AG20443 (cell line): ENCODE data around the gene CIAO3.
"Not testable (repeated sequence)": the region's sequence is repeated elsewhere in the genome, so short reads cannot be mapped to it uniquely, and the experiment has no call there.

Source experiments
- DNase-seq: peaks from one replicate; pipeline ENCODE4 v3.0.0; 2012; ENCODE audit warnings: low spot score, mixed read lengths

Gene CIAO3

DNA sequence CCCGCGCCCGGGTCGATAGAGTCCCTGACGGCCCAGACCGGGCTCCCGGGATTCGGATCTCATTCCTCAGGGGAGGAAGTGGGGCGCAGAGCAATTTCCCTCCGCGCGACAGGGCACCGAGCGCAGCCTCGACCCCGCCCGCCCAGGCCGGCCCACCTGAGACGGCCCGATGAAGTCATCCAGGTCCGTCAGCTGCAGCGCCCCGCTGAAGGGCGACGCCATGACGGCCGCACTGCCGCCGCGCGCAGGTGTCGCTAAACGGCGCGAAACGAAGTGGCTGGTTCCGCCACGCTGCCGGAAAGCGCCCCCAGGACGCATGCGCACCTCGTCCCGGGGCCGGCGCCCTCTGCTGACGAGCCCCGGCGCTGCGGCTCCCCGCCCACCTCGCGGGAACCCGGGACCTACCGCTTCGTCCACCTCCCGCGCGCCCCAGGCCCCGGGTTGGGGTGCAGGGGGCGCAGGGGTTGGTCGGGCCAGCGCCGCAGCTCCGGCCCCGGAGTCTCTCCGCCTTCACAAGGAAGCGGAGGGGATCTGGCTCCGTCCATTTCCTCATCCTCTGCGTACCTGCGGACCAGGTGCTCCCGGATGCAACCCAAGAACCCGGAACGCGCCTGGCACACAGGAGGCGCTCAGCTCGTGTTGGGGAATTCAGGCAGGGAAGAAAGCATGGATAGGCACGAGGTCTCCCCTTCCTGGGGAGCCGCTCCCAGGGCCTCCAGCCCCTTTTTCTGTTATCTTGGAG, at the start of gene CIAO3:
CIAO3 (minus strand) TSS at position 234 of the 742 bp plus-strand sequence; CDS start at position 222, 12 bp downstream.
- DNase-seq, result peak; percentile 99

DNA sequence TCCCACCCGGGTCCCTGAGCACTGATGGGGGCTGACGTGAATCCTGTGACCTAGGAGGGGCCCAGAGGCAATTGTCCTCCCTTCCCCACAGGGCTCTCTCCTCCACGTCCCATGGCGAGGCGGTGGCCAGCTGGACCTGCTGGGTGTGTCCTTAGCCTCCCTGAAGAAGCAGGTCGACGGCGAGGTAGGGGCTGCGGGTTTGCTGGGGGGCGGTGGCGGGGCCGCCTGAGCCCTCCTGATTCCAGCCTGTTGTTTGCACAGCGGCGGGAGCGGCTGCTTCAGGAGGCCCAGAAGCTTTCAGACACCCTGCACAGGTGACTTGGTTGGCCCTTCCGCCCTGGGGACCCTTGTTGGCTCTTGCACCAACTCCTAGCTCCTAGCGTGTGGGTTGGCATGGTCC, 49.3 kb upstream of the CIAO3 start:
- no peak for DNase-seq

DNA sequence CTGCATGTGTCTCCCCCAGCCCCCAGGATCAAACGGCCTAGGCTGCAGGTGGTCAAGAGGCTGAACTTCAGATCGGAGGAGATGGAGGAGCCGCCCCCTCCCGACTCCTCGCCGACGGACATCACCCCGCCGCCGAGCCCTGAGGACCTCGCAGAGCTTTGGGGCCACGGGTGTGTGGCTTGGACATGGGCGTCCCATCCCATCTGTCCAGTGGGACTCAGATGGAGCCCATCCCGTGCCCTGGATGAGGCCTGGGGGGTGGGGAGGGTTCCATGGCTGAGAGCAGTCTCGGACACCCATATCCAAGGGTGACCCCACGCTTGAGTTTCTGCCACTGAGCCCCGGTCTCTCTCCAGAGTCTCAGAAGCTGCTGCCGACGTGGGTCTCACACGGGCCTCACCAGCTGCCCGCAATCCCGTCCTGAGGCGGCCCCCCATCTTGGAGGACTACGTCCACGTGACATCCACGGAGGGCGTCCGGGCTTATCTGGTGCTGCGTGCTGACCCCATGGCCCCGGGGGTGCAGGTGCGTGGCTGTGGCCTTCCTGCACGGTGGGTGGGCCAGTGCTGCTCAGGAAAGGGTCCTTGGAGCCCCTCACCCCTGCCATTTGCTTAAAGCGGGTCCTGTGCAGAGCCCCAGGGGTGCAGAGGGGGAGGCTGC, 48.5 kb upstream of the CIAO3 start:
- no peak for DNase-seq

DNA sequence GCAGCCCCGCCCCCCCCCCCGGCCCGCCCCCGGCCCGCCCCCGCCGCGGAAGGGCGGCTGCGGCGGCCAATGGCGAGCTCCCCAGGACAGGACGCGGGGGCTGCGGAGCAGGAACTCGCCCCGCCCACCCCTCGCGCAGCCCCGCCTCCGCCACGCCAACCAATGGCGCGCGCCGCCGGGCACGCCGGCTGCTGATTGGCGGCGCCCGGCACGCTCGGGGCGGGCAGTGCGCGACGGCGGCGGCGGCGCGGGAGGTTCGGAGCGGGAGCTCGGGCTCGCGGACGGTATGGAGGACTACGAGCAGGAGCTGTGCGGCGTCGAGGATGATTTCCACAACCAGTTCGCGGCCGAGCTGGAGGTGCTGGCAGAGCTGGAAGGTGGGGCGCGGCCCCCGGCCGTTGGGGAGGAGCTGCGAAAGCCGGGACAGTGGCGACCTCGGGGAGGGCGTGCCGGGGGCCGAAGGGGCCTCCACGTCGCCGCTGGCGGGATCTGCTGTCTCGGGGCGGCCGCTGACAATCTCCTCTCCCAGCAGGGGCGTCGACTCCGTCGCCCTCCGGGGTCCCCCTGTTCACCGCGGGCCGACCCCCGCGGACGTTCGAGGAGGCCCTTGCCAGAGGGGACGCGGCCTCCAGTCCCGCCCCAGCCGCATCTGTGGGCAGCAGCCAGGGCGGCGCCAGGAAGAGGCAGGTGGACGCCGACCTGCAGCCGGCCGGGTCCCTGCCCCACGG, 47.8 kb upstream of the CIAO3 start, which contains the start of gene CHTF18:
CHTF18 (plus strand) TSS at position 222 of the 728 bp plus-strand sequence; CDS start at position 287, 65 bp downstream.
- peak; percentile 100 for DNase-seq

DNA sequence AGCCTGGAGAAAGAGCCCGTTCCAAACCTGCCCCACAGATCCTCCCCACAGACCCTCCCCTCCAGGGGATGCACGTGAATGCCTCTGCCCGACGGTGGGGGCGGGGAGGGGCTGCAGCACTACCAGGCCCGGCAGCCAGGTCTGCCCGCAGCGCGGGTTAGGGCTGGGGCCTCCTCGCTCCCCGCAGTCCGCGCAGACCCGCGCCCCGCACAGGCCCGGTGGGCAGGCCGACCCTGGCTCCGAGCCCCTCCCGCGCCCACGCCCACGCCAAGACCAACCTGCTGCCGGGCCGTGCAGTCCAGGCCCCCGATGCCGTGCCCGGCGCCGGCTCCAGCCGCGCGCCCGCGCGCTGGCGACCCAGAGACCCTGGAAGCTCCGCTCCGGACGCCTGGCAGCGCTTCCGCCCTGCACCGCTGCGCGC, 47.2 kb upstream of the CIAO3 start, which contains the start of gene RPUSD1:
RPUSD1 (minus strand) TSS at position 404 of the 421 bp plus-strand sequence. CDS start 644 bp downstream, outside the sequence.
- no peak for DNase-seq

DNA sequence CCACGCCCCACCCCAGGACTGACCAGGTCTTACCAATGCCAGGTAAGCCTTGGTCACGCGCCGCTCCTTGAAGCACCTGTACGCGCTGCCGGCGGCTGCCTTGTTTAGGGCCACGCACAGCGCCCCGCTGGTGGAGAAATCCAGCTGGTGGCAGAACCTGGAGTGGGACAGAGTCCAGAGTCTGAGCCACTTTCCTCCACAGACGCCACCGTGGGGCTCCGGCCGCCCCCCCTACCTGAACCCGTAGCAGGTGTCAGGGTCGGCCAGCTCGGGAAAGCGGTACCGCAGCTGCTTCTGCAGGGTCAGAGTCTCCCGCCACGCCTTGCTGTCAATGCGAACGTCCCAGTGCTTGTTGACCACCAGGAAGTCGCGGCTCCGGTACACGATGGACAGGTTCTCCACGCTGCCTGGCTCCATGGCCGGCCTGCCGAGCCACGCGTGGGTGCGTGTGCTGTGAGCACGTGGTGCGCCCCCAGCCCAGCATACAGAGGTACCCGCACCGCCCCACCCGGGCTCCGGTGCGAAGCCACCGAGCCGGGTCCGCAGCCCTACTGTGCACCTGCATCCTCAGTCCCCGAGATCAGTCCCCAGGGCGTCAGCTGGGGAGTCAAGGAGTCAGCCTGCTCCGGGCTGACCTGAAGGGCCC, 46.6 kb upstream of the CIAO3 start:
- no peak for DNase-seq

DNA sequence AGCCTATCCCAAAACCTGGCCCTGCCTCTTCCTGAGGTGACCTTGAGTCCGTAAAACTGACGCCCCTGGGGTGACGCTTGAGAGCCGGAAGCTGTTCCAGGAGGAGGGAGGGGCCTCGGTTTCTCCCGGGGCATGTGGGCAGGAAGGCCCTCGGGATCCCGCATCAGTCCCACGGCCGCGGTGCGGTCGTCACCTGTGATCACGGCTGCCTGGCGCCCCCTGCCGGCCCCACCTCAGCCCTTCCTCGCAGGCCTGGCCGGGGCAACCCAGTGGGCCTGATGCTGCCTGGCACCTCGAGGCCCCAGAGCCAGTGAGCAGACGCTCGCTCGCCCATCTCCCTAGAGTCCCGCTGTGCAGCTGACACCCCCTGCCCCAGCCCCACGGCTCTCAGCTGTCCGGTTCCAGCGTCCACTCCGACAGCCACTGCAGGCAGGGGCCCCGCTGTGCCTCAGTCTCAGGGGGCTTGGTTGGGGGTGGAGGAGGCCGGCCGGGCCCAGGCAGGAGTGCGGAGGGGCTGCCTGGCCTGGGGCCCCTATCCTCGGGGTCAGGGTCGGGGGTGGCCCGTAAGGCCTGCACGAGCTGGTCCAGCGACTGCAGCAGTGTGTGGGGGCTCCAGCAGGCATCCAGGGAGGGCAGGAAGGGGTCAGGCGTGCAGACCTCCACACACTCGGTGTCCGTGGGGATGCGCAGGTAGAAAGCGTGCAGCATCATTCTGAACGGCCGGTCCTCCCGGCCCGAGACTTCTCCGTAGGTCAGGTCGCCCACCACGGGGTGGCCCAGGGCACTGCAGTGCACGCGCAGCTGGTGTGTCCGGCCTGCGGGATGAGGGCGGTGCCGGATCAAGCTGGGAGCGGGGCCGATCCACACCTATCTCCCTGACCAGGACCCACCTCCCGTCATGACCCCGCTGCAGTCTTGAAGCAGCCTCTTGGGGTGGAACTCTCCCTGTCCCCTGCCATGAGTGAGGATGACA, 45.1 kb upstream of the CIAO3 start:
- DNase-seq, result peak; percentile 79

DNA sequence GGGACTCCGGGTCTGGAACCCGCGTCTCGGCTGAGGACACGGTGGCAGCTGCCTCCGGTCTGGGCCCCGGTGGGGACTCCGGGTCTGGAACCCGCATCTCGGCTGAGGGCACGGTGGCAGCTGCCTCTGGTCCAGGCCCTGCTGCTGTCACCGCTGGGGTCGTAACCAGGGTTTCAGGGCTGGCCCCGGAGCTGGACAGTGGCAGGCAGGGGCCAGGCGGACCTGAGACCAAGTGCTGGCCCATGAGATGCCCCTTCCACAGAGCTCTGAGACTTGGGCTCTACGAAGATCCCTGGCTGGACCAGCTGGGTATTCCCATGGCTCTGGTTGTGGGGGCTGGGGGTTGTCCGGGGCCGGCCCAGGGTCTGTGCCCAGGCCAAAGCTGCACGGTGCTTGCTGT, 43.6 kb upstream of the CIAO3 start:
- DNase-seq, result no peak

DNA sequence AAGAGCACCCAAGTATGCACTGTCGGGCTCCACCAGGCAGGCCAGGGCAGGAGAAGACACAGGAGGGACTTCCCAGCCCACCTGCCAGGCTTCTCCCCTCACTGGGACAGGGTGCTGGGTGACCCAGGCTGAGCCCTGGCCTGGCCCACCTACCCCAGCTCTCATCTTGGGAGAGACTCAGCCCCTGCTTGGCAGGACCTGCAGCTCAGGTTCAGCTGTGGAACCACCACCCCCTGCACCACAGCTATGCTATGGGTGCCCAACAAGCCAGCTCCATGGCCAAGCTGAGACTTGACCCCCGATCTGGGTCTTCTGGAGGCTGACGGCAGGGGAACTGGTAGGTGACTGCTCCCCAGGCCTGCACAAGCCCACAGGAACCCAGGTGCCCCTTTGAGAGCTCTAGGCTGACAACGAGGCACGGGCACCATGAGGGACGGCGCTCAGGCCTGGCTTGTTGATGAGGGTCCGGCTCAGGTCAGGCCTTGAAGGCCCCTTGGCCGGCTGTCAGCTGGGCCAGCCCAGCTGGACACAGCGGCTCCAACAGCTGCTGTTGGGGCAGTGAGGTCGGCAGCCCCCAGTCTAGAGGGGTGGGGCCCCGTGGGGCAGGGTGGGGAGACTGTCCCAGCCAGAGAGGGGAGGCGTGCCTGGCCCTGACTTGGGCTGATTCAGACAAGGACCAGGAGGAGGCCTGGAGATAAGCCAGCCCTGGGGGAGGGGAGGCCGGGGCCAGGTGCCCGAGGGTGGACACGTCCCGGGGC, 42.8 kb upstream of the CIAO3 start:
- DNase-seq, result peak; percentile 31

DNA sequence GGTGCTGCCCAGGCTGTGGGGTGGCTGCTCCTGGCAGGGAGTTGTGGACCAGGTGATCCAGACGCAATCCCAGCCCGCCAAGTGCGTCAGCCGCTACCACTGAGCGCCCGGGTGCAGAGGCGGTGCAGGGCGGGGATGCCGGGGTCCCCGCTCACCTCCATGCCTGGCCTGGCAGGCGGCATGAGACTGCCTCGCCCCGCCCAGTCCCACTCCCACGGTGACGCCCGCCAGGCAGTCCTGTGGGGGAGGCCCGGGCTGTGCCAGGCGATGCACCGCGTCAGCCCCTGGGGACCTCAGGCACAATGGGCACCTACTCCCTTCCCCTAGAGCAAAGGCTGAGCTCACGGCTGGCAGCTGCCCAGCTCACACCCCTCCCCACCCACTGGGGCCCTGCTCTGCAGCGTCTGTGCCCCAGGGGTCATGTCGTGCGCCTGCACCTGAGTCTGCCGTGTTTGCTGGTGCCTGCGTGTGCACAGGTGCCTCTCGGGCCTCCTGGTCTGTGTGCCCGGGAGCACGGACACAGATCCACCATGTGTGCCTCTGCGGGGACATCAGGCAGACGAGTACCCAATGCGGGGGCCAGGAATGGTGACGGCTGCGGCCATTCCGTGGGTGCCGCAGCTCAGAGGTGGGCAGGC, 42.1 kb upstream of the CIAO3 start:
- DNase-seq, result no peak

DNA sequence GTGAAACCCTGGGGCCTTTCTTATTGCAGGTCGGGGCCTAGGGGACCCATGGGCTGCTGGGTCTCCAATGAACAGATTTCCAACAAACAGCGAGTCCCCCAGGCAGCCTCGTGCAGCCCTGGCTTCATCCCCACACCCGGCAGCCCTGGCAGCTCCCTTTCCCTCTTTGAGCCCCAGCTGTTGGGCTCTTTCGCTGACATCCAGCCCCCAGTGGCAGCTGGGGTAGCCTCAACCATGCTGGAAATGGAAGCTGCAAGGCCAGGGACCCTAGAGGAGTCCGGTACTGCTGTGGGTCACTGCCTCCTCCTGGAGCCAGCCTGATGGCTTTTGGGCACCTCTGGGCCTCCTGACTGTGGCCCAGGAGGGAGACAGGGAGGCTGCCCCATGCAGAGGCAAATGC, 41.5 kb upstream of the CIAO3 start:
- no peak for DNase-seq

DNA sequence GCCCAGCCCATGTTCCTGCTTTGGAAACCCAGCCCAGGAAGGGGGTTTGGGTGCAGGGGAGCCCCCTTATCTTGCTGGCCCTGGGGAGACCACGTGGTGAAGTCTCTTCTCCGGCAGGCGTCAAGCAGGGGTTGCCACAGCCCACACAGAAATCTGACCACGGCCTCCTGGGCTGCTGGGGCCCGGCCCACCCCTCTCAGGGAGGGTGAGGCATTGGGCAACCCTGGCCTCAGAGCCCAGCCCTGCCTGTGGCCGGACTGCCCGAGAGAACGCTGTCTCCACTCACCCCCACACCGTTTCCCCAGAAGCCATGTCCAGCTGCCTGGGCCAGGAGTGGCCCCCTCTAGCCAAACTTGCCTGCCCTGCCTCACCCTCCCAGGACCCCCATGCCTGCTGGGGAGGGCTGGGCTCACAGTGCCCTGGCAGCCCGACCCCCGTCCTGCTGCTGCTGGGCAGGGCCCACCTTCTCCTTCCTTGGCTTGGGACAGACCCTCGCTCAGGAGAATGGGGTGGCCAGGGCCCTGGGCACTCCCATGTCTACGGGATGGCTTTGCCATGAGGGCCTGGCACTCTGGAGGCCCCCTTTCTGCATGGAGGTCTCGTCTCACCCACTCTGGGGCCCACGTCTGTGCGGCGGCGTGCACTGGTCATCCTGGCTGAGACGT, 40.7 kb upstream of the CIAO3 start:
- DNase-seq, result no peak

DNA sequence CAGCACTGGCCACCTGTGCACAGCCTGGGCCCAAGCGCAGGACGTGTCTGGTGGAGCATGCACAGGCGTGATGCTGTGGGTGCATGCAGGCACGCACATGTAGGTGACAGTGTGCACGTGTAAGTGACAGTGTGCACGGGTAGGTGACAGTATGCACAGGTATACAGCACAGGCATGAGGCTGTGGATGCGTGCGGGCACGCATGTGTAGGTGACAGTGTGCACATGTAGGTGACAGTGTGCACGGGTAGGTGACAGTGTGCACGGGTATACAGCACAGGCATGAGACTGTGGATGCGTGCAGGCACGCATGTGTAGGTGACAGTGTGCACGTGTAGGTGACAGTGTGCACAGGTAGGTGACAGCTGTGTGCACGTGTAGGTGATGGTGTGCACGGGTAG, 39.5 kb upstream of the CIAO3 start:
- no peak for DNase-seq

DNA sequence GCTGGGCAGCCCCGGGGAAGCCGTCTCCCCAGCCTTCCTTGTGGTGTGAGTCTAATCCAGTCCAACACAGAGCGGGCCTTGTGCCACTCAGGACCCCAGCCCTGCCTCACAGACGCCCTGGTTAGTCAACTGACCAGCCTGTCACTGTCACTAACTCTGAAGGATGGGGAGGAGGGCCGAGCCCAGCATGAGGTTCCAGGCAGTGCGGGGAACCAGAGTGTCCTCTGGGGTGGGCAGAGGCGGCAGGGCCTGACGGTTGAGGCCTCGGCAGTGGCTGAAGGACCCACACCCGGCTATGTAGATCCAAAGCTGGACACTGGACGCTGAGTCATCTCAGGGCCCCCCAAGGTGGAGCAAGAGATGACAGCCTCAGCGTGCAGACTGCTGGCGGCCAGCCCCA, 38.8 kb upstream of the CIAO3 start:
- DNase-seq, result no peak

DNA sequence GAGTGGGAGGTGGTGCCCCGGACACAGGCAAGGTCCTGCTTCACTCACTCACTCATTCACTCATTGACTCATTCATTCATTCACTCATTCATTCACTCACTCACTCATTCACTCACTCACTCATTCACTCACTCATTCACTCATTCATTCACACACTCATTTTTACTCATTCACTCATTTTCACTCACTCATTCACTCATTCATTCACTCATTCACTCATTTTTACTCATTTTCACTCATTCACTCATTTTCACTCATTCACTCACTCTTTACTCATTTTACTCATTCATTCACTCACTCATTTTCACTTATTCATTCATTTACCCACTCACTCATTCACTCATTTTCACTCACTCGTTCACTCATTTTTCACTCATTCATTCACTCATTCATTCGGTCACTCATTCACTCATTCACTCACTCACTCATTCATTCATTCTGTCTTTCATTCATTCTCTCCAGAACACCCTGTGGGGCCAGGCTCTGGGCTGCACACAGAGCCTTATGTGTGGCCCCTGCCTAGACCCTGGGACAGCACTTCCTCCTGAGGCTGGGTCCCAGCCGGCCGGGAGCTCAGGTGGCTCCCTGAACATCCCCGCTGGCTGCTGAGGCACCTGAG, 38.2 kb upstream of the CIAO3 start:
- DNase-seq, result no peak

DNA sequence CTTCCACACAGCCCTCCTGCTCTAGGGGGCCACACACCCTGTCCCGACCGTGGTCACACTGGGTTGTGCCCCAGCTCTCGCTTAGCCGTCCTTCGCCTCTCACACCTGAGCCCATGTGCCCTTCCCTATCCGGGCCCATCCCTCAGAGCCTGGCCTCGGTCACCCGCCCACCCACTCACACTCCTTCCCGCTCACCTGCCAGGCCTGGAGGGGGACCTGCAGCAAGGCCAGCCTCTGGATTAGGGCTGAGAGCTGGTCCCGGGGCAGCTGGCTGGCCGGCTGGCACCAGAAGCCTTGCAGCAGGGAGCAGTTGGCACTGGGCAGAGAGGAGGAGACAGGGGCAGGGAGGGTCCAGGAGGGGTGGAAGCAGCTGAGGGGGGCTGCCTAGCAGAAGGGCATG, 37.6 kb upstream of the CIAO3 start:
- DNase-seq, result no peak

DNA sequence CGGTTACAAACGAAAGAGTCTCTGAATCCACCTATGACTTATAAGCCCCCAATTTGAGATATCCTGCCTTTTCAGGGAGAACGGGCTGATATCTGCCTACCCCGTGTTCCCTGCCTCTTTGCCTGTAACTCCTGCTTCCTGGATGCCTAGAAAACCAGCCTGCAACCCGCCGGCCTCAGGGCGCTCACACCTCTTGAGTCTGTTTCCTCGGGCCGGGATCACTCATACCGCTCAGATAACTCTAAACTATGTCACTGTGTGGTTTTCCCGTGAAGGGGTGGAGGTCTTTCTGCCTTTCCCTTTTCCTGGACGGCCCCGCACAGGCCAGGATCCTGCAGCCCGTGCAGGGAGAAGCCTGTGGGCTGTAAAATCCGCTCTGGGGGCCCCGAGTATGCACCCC, 37.0 kb upstream of the CIAO3 start:
- no peak for DNase-seq

DNA sequence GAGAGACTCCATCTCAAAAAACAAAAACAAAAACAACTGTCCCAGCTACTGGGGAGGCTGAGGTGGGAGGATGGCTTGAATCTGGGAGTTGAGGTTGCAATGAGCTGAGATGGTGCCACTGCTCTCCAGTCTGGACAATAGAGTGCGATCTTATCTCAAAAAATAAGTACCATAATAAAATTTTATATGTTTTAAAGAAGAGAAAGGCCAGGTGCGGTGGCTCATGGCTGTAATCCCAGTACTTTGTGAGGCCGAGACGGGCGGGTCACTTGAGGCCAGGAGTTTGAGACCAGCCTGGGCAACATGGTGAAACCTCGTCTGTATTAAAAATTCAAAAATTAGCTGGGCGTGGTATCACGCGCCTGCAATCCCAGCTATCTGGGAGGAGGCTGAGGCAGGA, 36.0 kb upstream of the CIAO3 start:
- DNase-seq, result no peak

DNA sequence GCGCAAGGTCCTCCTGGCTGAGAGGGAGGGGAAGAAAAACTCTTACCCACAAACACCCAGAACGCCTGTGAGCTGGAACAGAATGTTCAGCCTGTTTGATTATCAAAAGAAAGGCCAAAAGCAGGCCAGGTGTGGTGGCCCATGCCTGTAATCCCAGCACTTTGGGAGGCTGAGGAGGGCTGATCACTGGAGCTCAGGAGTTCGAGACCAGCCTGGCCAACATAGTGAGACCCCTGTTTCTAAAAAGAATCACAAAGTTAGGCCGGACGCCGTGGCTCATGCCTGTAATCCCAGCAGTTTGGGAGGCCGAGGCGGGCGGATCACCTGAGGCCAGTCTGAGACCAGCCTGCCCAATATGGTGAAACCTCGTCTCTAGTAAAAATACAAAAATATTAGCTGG, 35.5 kb upstream of the CIAO3 start:
- not testable (repeated sequence) for DNase-seq
